Keratinocyte (primary cell): ENCODE data around the gene FAM228A. TPM values are rescaled to one million over a fixed set of nuclear protein-coding genes. Genes with fewer than 3 reads are reported as not detected.

Experiments
- DNase-seq: peaks from one replicate; pipeline ENCODE4 v3.0.0-alpha.2; 2011; ENCODE audit warnings: low read depth, missing footprints, low spot score
- FAIRE-seq: peaks from 2 replicates; lab custom pipeline; 2011; peaks lifted over from hg19 to GRCh38; lab: Jason Lieb, UNC
- H2AFZ ChIP-seq: 2 replicates; pipeline ENCODE4 v1.6.0; 2012; ENCODE audit warnings: low read length, control low read depth, inconsistent platforms; ENCODE audit not compliant: control insufficient read depth
- H3K27ac ChIP-seq: 2 replicates; pipeline ENCODE4 v1.5.1; 2011; ENCODE audit warnings: low read length; ENCODE audit not compliant: control insufficient read depth, insufficient read depth
- H3K27me3 ChIP-seq: 3 replicates; pipeline ENCODE4 v1.6.0; 2011; ENCODE audit warnings: low read length; ENCODE audit not compliant: control insufficient read depth, insufficient read depth; ENCODE audit errors: extremely low read depth
- H3K36me3 ChIP-seq, 2 experiments: 2 replicates in 1 of 2; 3 replicates in 1 of 2; pipeline ENCODE4 v1.5.1; 2011; ENCODE audit warnings: low read length in 2 of 2, mild to moderate bottlenecking in 1 of 2; ENCODE audit not compliant: control insufficient read depth in 2 of 2, insufficient read depth in 2 of 2; ENCODE audit errors: extremely low read depth in 1 of 2
- H3K4me1 ChIP-seq: 3 replicates; pipeline ENCODE4 v1.5.1; 2011; ENCODE audit warnings: low read length; ENCODE audit not compliant: control insufficient read depth, insufficient read depth; ENCODE audit errors: extremely low read depth
- H3K4me2 ChIP-seq: 3 replicates; pipeline ENCODE4 v1.6.0; 2011; ENCODE audit warnings: low read depth, low read length; ENCODE audit not compliant: control insufficient read depth, insufficient read depth; ENCODE audit errors: extremely low read depth
- H3K4me3 ChIP-seq, 3 experiments: fragments of 200-600 bp in 1 of 3; sonication (generic) in 1 of 3; 2 replicates in 2 of 3; 3 replicates in 1 of 3; pipeline ENCODE4 v1.5.1; 2011 to 2016; ENCODE audit warnings: low read length in 3 of 3, mild to moderate bottlenecking in 3 of 3, control low read depth in 2 of 3, inconsistent platforms in 1 of 3, low read depth in 1 of 3, mixed read lengths in 1 of 3, mixed run types in 1 of 3, moderate library complexity in 1 of 3; ENCODE audit not compliant: control insufficient read depth in 2 of 3, insufficient read depth in 2 of 3; ENCODE audit errors: extremely low read depth in 1 of 3
- H3K79me2 ChIP-seq: 2 replicates; pipeline ENCODE4 v1.6.0; 2012; ENCODE audit warnings: low read length; ENCODE audit not compliant: control insufficient read depth, insufficient read depth
- H3K9ac ChIP-seq: 3 replicates; pipeline ENCODE4 v1.6.0; 2011; ENCODE audit warnings: low read length; ENCODE audit not compliant: control insufficient read depth, insufficient read depth; ENCODE audit errors: extremely low read depth
- H3K9me1 ChIP-seq: 3 replicates; pipeline ENCODE4 v1.6.0; 2011; ENCODE audit warnings: low read length; ENCODE audit not compliant: control insufficient read depth, insufficient read depth; ENCODE audit errors: extremely low read depth
- H3K9me3 ChIP-seq: 2 replicates; pipeline ENCODE4 v1.5.1; 2012; ENCODE audit warnings: low read depth, low read length; ENCODE audit not compliant: control insufficient read depth
- H4K20me1 ChIP-seq: 3 replicates; pipeline ENCODE4 v1.6.0; 2011; ENCODE audit warnings: low read length; ENCODE audit not compliant: control insufficient read depth, insufficient read depth; ENCODE audit errors: extremely low read depth
- EZH2 ChIP-seq: IDR thresholded peaks from one replicate; pipeline ENCODE4 v1.6.1; 2012; ENCODE audit warnings: inconsistent platforms, mild to moderate bottlenecking, low read length, moderate library complexity
- dilution Hi-C: fragments of 300-500 bp; cut with MboI; formaldehyde crosslinking; loops from one replicate; pipeline ENCODE4 v1.7.0; 2020; ENCODE audit warnings: low sequenced_read_pairs; ENCODE audit not compliant: extremely low pct_ligation_motif_present
- polyA plus RNA-seq, 5 experiments: library from polyadenylated mRNA; depleted of rRNA in 3 of 5; stranded (reverse) in 3 of 5; stranded (forward) in 1 of 5; unstranded in 1 of 5; fragments of >200 nt; gene quantifications; 1 replicate in 1 of 5; 2 replicates in 3 of 5; 3 replicates in 1 of 5; pipeline versions ENCODE4 v1.2.1 to v1.2.3, GENCODE V29; 2011 to 2012; ENCODE audit warnings: missing spikeins in 2 of 5, low read depth in 1 of 5, low replicate concordance in 1 of 5
- TF ChIP-seq, protein P1 (sequence below), 3 experiments: IDR thresholded peaks in 1 of 3; conservative IDR thresholded peaks in 1 of 3; optimal IDR thresholded peaks in 1 of 3; 2 replicates in 2 of 3; 3 replicates in 1 of 3; pipeline versions ENCODE3 to v1.5.1; 2011; ENCODE audit warnings: low read length in 3 of 3, mild to moderate bottlenecking in 3 of 3, moderate library complexity in 2 of 3, control low read depth in 1 of 3, inconsistent platforms in 1 of 3; ENCODE audit not compliant: insufficient read depth in 2 of 3; ENCODE audit errors: extremely low read depth in 1 of 3

FAM228A gene
- polyA plus RNA-seq, 1 donor (not counting 4 experiments of a cell fraction or from before 2014, with no cell fraction given): not detected

DNA sequence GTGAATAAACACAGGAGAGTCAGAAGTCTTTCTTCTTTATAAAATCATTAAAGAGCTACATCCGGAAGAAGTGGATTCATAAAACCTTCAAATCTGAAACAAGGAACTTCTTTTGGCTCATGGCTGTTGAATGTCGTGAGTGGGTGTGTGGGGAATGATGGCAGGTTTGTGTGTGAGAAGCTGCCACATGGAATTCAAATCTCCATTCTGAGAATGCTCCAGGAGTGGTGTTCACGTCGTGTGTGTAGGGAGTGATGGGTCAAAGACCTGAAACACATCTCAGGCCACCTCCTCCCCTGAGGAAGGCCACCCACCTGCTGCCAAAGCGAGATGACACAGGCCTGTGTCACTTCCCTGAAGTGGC, 28.9 kb downstream of the FAM228A start:
- Histone ChIP-seq H3K27ac (no peak overlapping the region), H2AFZ (no peak overlapping the region), H3K9me1 (no peaks in the 10 kb centered on the region), H3K4me3 (no peak overlapping the region), H3K4me2 (no peak overlapping the region), H3K27me3 (no peaks in the 10 kb centered on the region), H3K36me3 (peaks cover 2 to 14% of the 10 kb centered on the region in 2 experiments), H3K79me2 (no peaks in the 10 kb centered on the region), H3K9me3 (no peaks in the 10 kb centered on the region), H4K20me1 (no peaks in the 10 kb centered on the region), H3K4me1 (no peaks in the 10 kb centered on the region), H3K9ac (no peak overlapping the region)
- dilution Hi-C loops: no loop called here
- FAIRE-seq (no peak), DNase-seq (no peak)
- no peak for TF ChIP-seq EZH2
- TF ChIP-seq, protein P1, sequence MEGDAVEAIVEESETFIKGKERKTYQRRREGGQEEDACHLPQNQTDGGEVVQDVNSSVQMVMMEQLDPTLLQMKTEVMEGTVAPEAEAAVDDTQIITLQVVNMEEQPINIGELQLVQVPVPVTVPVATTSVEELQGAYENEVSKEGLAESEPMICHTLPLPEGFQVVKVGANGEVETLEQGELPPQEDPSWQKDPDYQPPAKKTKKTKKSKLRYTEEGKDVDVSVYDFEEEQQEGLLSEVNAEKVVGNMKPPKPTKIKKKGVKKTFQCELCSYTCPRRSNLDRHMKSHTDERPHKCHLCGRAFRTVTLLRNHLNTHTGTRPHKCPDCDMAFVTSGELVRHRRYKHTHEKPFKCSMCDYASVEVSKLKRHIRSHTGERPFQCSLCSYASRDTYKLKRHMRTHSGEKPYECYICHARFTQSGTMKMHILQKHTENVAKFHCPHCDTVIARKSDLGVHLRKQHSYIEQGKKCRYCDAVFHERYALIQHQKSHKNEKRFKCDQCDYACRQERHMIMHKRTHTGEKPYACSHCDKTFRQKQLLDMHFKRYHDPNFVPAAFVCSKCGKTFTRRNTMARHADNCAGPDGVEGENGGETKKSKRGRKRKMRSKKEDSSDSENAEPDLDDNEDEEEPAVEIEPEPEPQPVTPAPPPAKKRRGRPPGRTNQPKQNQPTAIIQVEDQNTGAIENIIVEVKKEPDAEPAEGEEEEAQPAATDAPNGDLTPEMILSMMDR (optimal IDR thresholded peaks at IDR 0.05 in 1 of 3, IDR thresholded peaks at IDR 0.05 in 1 of 3, conservative IDR thresholded peaks at IDR 0.05 in 1 of 3; ENCODE audit: extremely low read depth in 1 of 3, insufficient read depth in 2 of 3, low read length in 3 of 3): no peak

DNA sequence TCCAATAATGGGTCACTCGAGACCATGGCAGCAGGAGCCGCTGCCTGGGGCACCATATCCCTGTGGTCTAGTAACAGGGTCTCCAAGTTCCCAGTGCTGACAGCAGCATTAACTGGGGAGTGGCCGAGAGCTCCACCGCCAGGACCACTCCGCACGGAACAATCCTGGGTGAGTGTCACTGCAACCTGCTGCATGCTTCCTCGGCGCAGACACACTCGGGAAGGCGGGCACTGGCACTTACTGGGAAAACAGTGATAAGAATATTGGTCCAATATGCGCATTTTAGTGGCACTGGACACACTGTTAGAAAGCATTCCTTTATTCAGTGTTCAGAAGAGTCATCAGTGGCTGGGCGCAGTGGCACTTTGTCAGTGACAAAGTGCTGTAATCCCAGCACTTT, 29.7 kb downstream of the FAM228A start:
- FAIRE-seq (no peak), DNase-seq (no peak)
- Histone ChIP-seq H3K4me2 (no peak overlapping the region), H3K27me3 (no peaks in the 10 kb centered on the region), H3K36me3 (peaks cover 2 to 16% of the 10 kb centered on the region in 2 experiments), H3K9me3 (no peaks in the 10 kb centered on the region), H3K27ac (no peak overlapping the region), H3K9ac (no peak overlapping the region), H3K4me1 (no peaks in the 10 kb centered on the region), H2AFZ (no peak overlapping the region), H3K79me2 (no peaks in the 10 kb centered on the region), H4K20me1 (no peaks in the 10 kb centered on the region), H3K9me1 (no peaks in the 10 kb centered on the region), H3K4me3 (no peak overlapping the region)
- TF ChIP-seq EZH2: no peak
- TF ChIP-seq, protein P1 (optimal IDR thresholded peaks at IDR 0.05 in 1 of 3, IDR thresholded peaks at IDR 0.05 in 1 of 3, conservative IDR thresholded peaks at IDR 0.05 in 1 of 3; ENCODE audit: extremely low read depth in 1 of 3, insufficient read depth in 2 of 3, low read length in 3 of 3): no peak
- dilution Hi-C loops: no loop called here
